ENCODE results near the gene PPP2R3B.

The PPP2R3B gene

DNA sequence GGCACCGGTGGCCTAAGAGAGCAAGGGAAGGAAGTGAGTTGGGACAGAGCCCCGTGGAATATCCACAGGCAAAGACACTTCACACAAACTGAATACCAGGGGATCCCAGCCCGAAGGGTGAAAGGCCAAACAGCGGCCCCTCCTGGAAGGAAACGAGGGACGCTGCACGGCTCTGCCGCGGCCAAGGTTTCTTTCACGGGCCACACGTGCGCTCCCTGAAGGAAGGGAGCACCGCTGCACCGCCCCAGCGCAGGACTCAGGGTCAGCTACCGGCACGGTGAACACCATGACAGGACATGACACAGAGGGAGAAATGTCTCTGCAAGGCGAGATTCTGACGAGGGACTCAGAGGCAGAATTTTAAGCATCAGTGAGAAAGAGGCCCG is 36.6 kb downstream of the PPP2R3B start:
- TF ChIP-seq, protein P1, sequence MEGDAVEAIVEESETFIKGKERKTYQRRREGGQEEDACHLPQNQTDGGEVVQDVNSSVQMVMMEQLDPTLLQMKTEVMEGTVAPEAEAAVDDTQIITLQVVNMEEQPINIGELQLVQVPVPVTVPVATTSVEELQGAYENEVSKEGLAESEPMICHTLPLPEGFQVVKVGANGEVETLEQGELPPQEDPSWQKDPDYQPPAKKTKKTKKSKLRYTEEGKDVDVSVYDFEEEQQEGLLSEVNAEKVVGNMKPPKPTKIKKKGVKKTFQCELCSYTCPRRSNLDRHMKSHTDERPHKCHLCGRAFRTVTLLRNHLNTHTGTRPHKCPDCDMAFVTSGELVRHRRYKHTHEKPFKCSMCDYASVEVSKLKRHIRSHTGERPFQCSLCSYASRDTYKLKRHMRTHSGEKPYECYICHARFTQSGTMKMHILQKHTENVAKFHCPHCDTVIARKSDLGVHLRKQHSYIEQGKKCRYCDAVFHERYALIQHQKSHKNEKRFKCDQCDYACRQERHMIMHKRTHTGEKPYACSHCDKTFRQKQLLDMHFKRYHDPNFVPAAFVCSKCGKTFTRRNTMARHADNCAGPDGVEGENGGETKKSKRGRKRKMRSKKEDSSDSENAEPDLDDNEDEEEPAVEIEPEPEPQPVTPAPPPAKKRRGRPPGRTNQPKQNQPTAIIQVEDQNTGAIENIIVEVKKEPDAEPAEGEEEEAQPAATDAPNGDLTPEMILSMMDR (IDR thresholded peaks at IDR 0.05; ENCODE audit: extremely low read depth, missing control alignments) = no peak
- no peak for DNase-seq (ENCODE audit: low spot score)

DNA sequence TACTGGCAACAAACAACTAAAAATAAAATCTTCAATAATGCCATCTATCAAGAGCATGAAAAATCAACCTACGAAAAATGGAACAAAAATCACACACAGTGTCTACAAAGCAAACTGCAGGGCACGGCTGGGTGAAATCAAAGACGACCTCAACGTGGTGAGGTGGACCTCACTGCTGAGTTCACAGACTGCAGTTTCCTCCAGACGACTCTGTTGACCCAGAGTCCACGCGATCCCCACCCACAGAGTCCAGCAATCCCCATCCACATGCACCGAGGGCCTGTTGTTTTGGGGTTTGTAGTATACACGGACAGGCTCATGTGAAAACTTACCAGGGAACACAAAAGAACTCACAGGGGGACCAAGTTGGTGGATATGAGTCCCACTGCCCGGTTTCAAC is 37.0 kb downstream of the PPP2R3B start:
- no peak for DNase-seq (ENCODE audit: low spot score)
- TF ChIP-seq, protein P1 (IDR thresholded peaks at IDR 0.05; ENCODE audit: extremely low read depth, missing control alignments) = no peak

DNA sequence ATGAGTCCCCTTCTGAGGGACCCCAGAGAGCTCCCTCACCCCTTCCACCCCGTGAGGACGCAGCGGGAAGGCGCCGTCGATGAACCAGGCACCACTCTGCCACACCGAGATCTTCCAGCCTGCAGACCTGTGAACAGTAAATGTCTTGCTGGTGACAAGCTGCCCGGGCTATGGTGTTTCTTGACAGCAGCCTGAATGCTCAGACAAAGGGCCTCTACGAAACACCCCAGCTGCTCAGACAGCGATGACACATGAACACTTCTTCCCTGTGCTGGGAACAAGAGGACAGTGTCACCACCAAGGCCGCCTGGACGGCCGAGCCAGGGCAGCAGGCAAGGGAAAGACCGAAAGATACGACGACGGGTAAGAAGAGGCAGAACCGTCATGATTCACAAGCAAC is 37.5 kb downstream of the PPP2R3B start:
- no peak for DNase-seq (ENCODE audit: low spot score)
- TF ChIP-seq, protein P1 (IDR thresholded peaks at IDR 0.05; ENCODE audit: extremely low read depth, missing control alignments) = no peak

DNA sequence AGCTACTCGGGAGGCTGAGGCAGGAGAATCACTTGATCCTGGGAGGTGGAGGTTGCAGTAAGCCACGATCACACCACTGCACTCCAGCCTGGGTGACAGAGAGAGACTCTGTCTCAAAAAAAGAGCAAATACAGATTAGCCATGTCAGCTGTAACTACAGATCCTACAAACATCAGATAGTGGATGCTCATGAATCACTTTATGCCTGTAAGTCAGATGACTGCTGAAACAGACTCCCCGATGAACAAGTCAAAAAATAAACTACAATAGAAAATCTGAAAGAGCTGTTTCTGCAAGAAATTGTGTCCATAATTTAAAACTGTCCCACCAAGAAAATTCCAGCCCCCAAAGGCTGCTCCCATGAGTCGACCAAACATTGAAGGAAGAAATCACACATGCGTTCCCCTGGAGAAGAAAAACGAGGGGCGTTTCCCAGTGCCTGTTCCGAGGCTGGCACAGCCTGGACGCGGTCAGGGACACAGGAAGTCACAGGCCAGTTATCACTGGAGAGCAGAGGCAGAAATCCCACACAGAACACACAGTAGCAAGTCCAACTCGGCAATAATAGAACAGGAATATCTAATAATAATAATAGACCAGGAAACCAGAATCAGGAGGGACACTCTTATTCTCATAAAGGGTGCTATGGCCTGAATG is 38.1 kb downstream of the PPP2R3B start:
- DNase-seq (ENCODE audit: low spot score) = no peak
- TF ChIP-seq, protein P1 (IDR thresholded peaks at IDR 0.05; ENCODE audit: extremely low read depth, missing control alignments) = no peak

DNA sequence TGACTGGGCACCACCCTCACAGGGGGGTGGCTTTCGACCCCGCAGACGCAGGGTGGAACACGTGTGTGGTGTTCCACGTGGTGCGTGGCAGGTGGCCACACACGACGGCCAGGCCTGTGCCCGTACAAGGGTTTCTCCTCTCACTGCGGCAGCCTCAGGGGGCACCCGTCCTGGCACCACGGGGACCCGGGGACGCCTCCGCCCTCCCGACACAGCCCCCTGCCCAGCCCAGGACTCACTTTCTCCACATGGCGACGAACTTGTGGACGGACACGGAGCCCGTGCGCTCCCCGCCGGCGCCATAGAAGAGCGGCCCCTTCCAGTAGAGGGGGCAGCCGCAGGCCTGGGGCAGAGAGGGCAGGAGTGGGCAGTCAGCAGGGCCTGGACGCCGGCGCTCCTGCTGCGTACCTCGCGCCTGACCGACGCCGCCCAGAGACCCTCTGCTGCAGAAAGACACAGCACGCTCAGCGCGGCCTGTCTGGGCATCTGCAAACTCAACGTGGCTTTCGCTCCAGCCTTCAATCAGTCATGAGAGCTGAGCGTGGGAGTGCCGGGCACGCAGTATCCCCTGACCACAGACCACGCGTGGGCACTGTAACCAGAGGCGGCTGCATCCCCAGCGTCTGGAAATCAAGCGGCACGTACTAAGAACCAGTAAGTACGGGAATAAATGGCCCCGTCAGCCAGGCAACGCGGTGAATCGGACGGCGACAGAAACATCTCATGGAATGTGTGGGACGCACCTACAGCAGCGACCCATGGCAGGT is 39.2 kb downstream of the PPP2R3B start:
- TF ChIP-seq, protein P1 (IDR thresholded peaks at IDR 0.05; ENCODE audit: extremely low read depth, missing control alignments) = no peak
- DNase-seq (ENCODE audit: low spot score) = no peak

DNA sequence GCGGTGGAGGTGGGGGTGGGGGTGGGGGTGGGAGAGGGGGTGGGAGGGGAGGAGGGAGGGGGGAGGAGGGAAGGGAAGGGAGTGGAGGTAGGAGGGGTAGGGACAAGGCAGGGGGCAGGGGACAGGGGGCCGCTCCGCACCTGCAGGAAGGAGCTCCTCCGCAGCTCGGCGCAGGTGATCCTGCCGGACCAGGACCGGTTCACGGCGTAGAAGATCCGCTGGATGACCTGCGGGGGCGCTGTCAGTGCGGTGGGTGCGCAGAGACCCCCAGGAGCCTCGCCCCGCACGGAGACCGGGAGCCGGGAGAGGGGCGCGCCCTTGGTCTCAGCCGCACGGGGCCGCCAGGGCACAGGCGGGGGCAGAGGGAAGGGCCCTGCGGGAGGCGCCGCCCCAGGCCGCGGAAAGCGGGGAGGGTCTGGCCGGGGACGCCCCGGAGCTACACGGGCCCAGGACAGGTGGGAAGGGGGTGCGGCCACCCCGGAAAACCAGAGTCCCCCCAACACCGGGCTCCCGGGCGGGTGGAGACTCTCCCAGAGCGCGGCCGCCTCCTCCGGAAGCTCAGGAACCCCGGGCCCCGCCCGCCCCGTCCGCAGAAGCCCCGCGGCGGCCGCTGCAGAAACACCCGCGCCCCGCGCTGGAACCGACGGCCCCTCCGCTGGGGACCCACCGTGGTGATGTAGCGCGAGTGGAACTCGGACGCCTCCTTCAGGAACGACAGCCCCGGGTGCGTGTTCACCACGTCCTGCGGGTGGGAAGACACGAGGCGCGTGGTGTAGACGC is 40.5 kb downstream of the PPP2R3B start:
- no peak for DNase-seq (ENCODE audit: low spot score)
- TF ChIP-seq, protein P1 (IDR thresholded peaks at IDR 0.05; ENCODE audit: extremely low read depth, missing control alignments) = no peak
